HG03432 (cell line): Measurements from ENCODE around the gene ST14.
"Not testable (repeated sequence)": the region's sequence is repeated elsewhere in the genome, so short reads cannot be mapped to it uniquely, and the experiment has no call there.

ENCODE experiments used
- ATAC-seq: cut with Tn5 transposase; IDR thresholded peaks from one replicate; pipeline ENCODE4 v1.9.1; 2021; ENCODE audit warnings: mild to moderate bottlenecking, moderate library complexity; ENCODE audit not compliant: unreplicated experiment

Gene ST14

GRCh38 chr11:130218501-130219070, 59.0 kb downstream of the ST14 start:
- no peak for ATAC-seq

- no peak for ATAC-seq
Measured at GRCh38 chr11:130219148-130219547, 59.6 kb downstream of the ST14 start.

GRCh38 chr11:130220311-130221035, 60.9 kb downstream of the ST14 start:
- ATAC-seq, result no peak

GRCh38 chr11:130223291-130223971, 63.8 kb downstream of the ST14 start:
- ATAC-seq, result no peak

- ATAC-seq, result no peak
Measured at GRCh38 chr11:130227373-130227772, 67.8 kb downstream of the ST14 start.

- not testable (repeated sequence) for ATAC-seq
Measured at GRCh38 chr11:130233486-130233885, 73.9 kb downstream of the ST14 start.

GRCh38 chr11:130233888-130234287, 74.3 kb downstream of the ST14 start:
- ATAC-seq, result not testable (repeated sequence)

GRCh38 chr11:130234315-130234714, 74.7 kb downstream of the ST14 start:
- no peak for ATAC-seq

- ATAC-seq, result peak; percentile 51
Measured at GRCh38 chr11:130237282-130238006, 77.9 kb downstream of the ST14 start.

GRCh38 chr11:130241713-130242112, 82.1 kb downstream of the ST14 start:
- ATAC-seq, result no peak

- ATAC-seq, result peak; percentile 86
Measured at GRCh38 chr11:130243816-130244215, 84.2 kb downstream of the ST14 start.

- no peak for ATAC-seq
Measured at GRCh38 chr11:130244848-130245247, 85.3 kb downstream of the ST14 start.

GRCh38 chr11:130245375-130245774, 85.8 kb downstream of the ST14 start:
- ATAC-seq, result not testable (repeated sequence)

GRCh38 chr11:130246270-130246669, 86.7 kb downstream of the ST14 start:
- no peak for ATAC-seq

GRCh38 chr11:130246738-130247137, 87.2 kb downstream of the ST14 start:
- ATAC-seq, result no peak

- no peak for ATAC-seq
Measured at GRCh38 chr11:130247319-130247718, 87.7 kb downstream of the ST14 start.

- ATAC-seq, result no peak
Measured at GRCh38 chr11:130249371-130249770, 89.8 kb downstream of the ST14 start.

GRCh38 chr11:130249929-130250328, 90.3 kb downstream of the ST14 start:
- not testable (repeated sequence) for ATAC-seq

- ATAC-seq, result not testable (repeated sequence)
Measured at GRCh38 chr11:130251763-130252162, 92.2 kb downstream of the ST14 start.
